Measurements from ENCODE around the gene KDM5A. TPM values are rescaled to one million over a fixed set of nuclear protein-coding genes. Genes with fewer than 3 reads are reported as not detected.
"Not testable (repeated sequence)": the region's sequence is repeated elsewhere in the genome, so short reads cannot be mapped to it uniquely, and the experiment has no call there.

Gene KDM5A
- total RNA-seq: 100 to 1,000 TPM in 1 of 9 donors, 10 to 100 TPM in 8; 29.1 to 104 (median 69.2) TPM
- polyA plus RNA-seq: 10 to 100 TPM in 2 of 3 donors, 1 to 10 TPM in 1; 5.5 to 22.8 (median 21.5) TPM
- long read RNA-seq, donor 1, partial matches to known transcripts: 9 of 9 reads
- long read RNA-seq, donor 1, other reads (novel, unspliced or antisense): 0 of 9 reads
- long read RNA-seq, donor 2: 0 reads
- long read RNA-seq, donor 3, partial matches to known transcripts: 0 of 1 reads
- long read RNA-seq, donor 3, other reads (novel, unspliced or antisense): 0 of 1 reads
- long read RNA-seq, donor 4, partial matches to known transcripts: 17 of 22 reads
- long read RNA-seq, donor 4, other reads (novel, unspliced or antisense): 4 of 22 reads
- long read RNA-seq, donor 5, full-length matches to known transcripts: 9 of 20 reads
- long read RNA-seq, donor 5, partial matches to known transcripts: 4 of 20 reads
- long read RNA-seq, donor 5, other reads (novel, unspliced or antisense): 7 of 20 reads
- long read RNA-seq, donor 6, partial matches to known transcripts: 15 of 19 reads
- long read RNA-seq, donor 6, other reads (novel, unspliced or antisense): 4 of 19 reads
- long read RNA-seq, donor 7: 0 reads
- long read RNA-seq, donor 8, partial matches to known transcripts: 12 of 12 reads
- long read RNA-seq, donor 8, other reads (novel, unspliced or antisense): 0 of 12 reads
- long read RNA-seq, donor 9, partial matches to known transcripts: 0 of 1 reads
- long read RNA-seq, donor 9, other reads (novel, unspliced or antisense): 0 of 1 reads
- long read RNA-seq, donor 10: 0 reads

- WGBS, 4 donors: 1 to 2% (median 1%) methylated on average over 34 to 53 of the region's 53 CpGs
- peak; percentile 91 to 95 (median 92) for DNase-seq
- peaks cover 6 to 26% of the 10 kb centered on the region in 2 donors for H3K4me1 ChIP-seq (replicated peaks in 1 of 2)
- H3K4me3 ChIP-seq: peak within 1 kb of the TSS; percentile 28 to 89 (median 84)
- H3K27ac ChIP-seq: peak within 1 kb of the TSS; percentile 90 to 96 (median 94)
- intact Hi-C loops (cut with DNase I): no loop called here
- no peaks in the 10 kb centered on the region for H3K27me3 ChIP-seq
- H3K9me3 ChIP-seq (replicated peaks in 1 of 3): no peaks in the 10 kb centered on the region
- H3K36me3 ChIP-seq (replicated peaks in 1 of 2): peaks cover 0 to 5% of the 10 kb centered on the region in 2 donors
- TF ChIP-seq, protein P1, sequence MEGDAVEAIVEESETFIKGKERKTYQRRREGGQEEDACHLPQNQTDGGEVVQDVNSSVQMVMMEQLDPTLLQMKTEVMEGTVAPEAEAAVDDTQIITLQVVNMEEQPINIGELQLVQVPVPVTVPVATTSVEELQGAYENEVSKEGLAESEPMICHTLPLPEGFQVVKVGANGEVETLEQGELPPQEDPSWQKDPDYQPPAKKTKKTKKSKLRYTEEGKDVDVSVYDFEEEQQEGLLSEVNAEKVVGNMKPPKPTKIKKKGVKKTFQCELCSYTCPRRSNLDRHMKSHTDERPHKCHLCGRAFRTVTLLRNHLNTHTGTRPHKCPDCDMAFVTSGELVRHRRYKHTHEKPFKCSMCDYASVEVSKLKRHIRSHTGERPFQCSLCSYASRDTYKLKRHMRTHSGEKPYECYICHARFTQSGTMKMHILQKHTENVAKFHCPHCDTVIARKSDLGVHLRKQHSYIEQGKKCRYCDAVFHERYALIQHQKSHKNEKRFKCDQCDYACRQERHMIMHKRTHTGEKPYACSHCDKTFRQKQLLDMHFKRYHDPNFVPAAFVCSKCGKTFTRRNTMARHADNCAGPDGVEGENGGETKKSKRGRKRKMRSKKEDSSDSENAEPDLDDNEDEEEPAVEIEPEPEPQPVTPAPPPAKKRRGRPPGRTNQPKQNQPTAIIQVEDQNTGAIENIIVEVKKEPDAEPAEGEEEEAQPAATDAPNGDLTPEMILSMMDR (IDR thresholded peaks at IDR 0.05): peak in 2 of 6 experiments; percentile 32 to 36
- TF ChIP-seq POLR2A (IDR thresholded peaks at IDR 0.05): peak; percentile 49 to 74
Measured at GRCh38 chr12:389142-390096, at the start of gene KDM5A. Gene KDM5A, minus strand, starts transcription at chr12:389320. Its CDS starts 229 bp downstream, at chr12:389091.

DNA sequence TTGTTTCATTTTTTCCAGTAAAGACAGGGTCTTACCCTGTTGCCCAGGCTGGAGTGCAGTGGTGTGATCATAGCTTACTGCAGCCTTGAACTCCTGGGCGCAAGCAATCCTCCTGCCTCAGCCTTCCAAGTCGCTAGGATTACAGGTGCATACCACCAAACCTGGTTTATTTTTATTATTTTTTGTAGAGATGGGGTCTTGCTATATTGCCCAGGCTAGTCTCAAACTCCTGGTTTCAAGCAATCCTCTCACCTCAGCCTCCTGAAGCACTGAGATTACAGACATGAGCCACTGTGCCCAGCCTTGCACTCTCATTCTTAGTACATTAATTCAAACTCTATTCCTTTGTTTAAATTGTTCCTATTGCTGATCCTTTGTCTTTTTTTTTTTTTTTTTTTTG lies 46.6 kb upstream of the KDM5A start:
- H3K27ac ChIP-seq; H3K4me1 ChIP-seq (replicated peaks in 1 of 2); DNase-seq; H3K4me3 ChIP-seq; intact Hi-C loops (cut with DNase I); H3K27me3 ChIP-seq; H3K9me3 ChIP-seq (replicated peaks in 1 of 3): not testable (repeated sequence)
- H3K36me3 ChIP-seq (replicated peaks in 1 of 2): peaks cover 0 to 15% of the 10 kb centered on the region in 2 donors
- 88 to 100% (median 96%) methylated on average over 2 of the region's 2 CpGs for whole genome bisulfite sequencing, 4 donors

DNA sequence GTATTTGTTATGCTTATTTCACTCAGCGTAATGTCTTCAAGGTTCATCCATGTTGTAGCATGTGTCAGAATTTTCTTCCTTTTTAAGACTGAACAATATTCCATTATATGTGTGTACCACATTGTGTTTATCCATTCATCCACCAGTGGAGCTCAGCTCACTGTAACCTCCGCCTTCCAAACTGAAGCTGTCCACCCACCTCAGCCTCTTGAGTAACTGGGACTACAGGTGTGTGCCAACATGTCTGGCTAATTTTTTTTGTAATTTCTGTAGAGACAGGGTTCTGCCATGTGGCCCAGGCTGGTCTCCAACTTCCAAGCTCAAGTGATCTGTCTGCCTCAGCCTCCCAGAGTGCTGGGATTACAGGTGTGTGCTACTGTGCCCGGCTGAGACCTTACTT lies 33.4 kb upstream of the KDM5A start:
- intact Hi-C loops (cut with DNase I): no loop called here
- TF ChIP-seq POLR2A (IDR thresholded peaks at IDR 0.05): no peak
- TF ChIP-seq, protein P1 (IDR thresholded peaks at IDR 0.05): no peak
- Histone ChIP-seq H3K27ac (no peak overlapping the region), H3K9me3 (replicated peaks in 1 of 3) (no peaks in the 10 kb centered on the region), H3K36me3 (replicated peaks in 1 of 2) (peaks cover 0 to 11% of the 10 kb centered on the region in 2 donors), H3K4me1 (replicated peaks in 1 of 2) (no peaks in the 10 kb centered on the region), H3K27me3 (no peaks in the 10 kb centered on the region), H3K4me3 (no peak overlapping the region)
- WGBS, 4 donors: 89 to 98% (median 96%) methylated on average over 3 of the region's 3 CpGs
- no peak for DNase-seq

GRCh38 chr12:418432-418831 lies 29.3 kb upstream of the KDM5A start:
- H3K9me3 ChIP-seq (replicated peaks in 1 of 3): no peaks in the 10 kb centered on the region
- DNase-seq: no peak
- intact Hi-C loops (cut with DNase I): no loop called here
- no peaks in the 10 kb centered on the region for H3K27me3 ChIP-seq
- H3K27ac ChIP-seq: no peak overlapping the region
- WGBS, 4 donors: 95 to 99% (median 97%) methylated on average over 6 of the region's 6 CpGs
- no peak overlapping the region for H3K4me3 ChIP-seq
- H3K36me3 ChIP-seq (replicated peaks in 1 of 2): peaks cover 0 to 26% of the 10 kb centered on the region in 2 donors
- H3K4me1 ChIP-seq (replicated peaks in 1 of 2): no peaks in the 10 kb centered on the region
- no peak for TF ChIP-seq POLR2A (IDR thresholded peaks at IDR 0.05)

Data from adrenal gland (tissue), 19 donors.